H7 (cell line): ENCODE results near the gene WDR11. TPM values are rescaled to one million over a fixed set of nuclear protein-coding genes. Genes with fewer than 3 reads are reported as not detected.

Experiments used
- DNase-seq: peaks from one replicate; pipeline ENCODE4 v3.0.0; 2012
- H3K27me3 ChIP-seq: 2 replicates; pipeline ENCODE4 v1.6.0; 2011; ENCODE audit warnings: mild to moderate bottlenecking, low read length; ENCODE audit not compliant: control insufficient read depth, insufficient read depth
- H3K36me3 ChIP-seq: replicated peaks from 2 replicates; pipeline ENCODE4 v1.5.1; 2011; ENCODE audit warnings: low read length; ENCODE audit not compliant: control insufficient read depth, insufficient read depth
- H3K4me3 ChIP-seq: 2 replicates; pipeline ENCODE4 v1.5.1; 2011; ENCODE audit warnings: low read depth, mild to moderate bottlenecking, control low read depth, low read length, moderate library complexity; ENCODE audit not compliant: insufficient read depth
- total RNA-seq: library from RNA; depleted of rRNA; stranded (reverse); fragments of >200 nt; shearing (Covaris generic); gene quantifications from 2 replicates; pipeline ENCODE4 v1.2.3, GENCODE V29; 2014

The WDR11 gene
- total RNA-seq, 1 experiment from 2014 or later, result 49.5 TPM

GRCh38 chr10:120828763-120829319, 22.3 kb upstream of the WDR11 start:
- DNase-seq, result no peak
- no peaks in the 10 kb centered on the region for H3K36me3 ChIP-seq
- H3K27me3 ChIP-seq, result no peaks in the 10 kb centered on the region
- no peak overlapping the region for H3K4me3 ChIP-seq

DNA sequence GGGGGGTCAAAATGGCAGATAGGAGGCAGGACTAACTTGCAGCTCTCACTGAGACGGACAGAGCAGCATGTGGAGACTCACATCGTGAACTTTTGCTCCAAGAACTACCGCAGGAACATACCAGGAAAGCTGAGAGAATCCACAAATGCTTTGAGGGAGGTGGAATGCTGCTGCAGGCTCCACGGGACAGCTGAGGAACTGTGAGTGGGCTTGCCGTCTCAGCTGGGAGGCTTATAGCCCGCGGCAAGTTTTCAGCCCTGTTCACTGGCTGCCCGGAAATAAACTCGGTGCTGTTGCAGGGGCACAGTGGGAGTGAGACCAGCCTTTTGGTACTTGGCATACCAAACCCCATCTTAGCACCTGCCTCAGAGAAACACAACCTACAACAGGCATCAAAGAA, 19.1 kb upstream of the WDR11 start:
- Histone ChIP-seq H3K4me3 (no peak overlapping the region), H3K36me3 (no peaks in the 10 kb centered on the region), H3K27me3 (no peaks in the 10 kb centered on the region)
- DNase-seq, result no peak

DNA sequence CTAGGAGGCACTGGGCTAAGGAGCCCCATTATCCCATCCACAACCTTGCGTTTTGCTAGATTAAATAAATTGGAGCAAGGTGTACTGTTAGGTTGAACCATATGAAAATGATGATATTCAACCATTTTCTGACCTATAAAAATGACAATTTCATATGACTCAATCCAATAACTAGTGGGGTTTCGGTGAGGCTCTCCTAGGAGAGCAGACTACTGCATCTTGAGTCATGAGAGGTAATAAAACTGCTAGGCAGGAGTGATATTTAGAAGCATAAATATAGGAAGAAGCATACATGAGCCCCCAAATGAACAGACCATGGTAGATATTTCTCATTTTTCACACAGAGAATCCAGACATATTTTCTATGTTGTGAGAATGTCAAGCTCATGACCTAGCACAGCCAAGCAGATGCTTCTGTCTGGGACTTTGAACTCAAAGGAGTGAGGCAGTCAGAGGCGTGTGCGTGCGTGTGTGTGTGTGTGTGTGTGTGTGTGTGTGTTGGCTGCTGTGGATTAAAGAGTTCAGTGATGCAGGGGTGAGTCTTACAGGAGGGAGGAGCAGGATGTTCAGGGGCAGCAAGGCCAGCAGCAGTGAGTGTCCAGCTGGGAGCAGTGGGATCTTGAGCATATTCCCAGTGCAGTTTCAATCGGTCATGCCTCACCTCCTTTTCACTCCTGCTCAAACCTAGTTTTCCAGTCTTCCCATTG, 17.8 kb upstream of the WDR11 start:
- no peak overlapping the region for H3K4me3 ChIP-seq
- H3K27me3 ChIP-seq, result no peaks in the 10 kb centered on the region
- no peak for DNase-seq
- H3K36me3 ChIP-seq, result no peaks in the 10 kb centered on the region

DNA sequence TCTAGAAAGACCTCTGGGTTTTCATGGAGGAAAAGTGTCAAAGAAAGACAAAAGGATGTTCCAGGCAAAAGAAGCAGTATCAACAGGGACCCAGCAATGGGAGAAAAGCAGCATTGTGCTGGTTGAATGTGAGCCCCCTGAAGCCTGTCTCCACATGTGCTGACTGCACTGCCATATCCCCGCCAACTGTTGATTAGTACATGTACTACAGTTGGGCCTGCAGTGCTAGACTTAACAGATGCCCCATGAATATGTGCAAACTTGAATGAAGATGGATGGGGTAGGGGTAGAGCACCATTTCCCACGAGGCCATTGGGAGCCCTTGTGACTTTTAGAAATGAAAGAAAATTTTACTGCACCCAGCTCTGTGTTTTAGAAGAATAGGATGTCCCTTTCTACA, 15.6 kb upstream of the WDR11 start:
- Histone ChIP-seq H3K36me3 (no peaks in the 10 kb centered on the region), H3K4me3 (no peak overlapping the region), H3K27me3 (no peaks in the 10 kb centered on the region)
- DNase-seq, result no peak

DNA sequence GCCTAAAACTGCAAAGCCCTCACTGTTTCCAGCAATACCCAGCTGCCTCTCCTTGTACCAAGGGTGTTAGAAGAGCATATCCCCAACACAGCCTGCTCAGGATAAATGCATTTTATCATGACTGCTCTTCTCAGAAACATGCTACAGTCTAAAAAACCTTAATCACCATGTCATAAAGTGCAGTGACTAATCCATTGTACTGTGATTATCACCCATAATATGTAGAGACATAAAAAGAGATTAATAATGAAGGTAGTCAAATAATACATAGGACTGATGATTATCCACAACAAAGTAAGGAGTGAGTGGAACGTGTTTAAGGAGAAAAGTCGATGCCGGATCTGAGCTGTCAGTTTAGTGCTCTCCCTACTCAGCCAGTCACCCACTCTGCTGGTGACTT, 12.2 kb upstream of the WDR11 start:
- Histone ChIP-seq H3K36me3 (no peaks in the 10 kb centered on the region), H3K27me3 (no peaks in the 10 kb centered on the region), H3K4me3 (no peak overlapping the region)
- no peak for DNase-seq

GRCh38 chr10:120841522-120842189, 9.5 kb upstream of the WDR11 start:
- no peak overlapping the region for H3K4me3 ChIP-seq
- no peaks in the 10 kb centered on the region for H3K27me3 ChIP-seq
- no peak for DNase-seq
- no peaks in the 10 kb centered on the region for H3K36me3 ChIP-seq

- Histone ChIP-seq H3K4me3 (no peak overlapping the region), H3K36me3 (peaks cover 3% of the 10 kb centered on the region), H3K27me3 (no peaks in the 10 kb centered on the region)
- DNase-seq, result no peak
Measured at GRCh38 chr10:120854388-120854787, 3.2 kb downstream of the WDR11 start.

- peaks cover 6% of the 10 kb centered on the region for H3K36me3 ChIP-seq
- no peak overlapping the region for H3K4me3 ChIP-seq
- no peak for DNase-seq
- H3K27me3 ChIP-seq, result no peaks in the 10 kb centered on the region
Measured at GRCh38 chr10:120861178-120861855, 10.2 kb downstream of the WDR11 start.

- Histone ChIP-seq H3K4me3 (no peak overlapping the region), H3K36me3 (peaks cover 2% of the 10 kb centered on the region), H3K27me3 (no peaks in the 10 kb centered on the region)
- no peak for DNase-seq
Measured at GRCh38 chr10:120873741-120874140, 22.6 kb downstream of the WDR11 start.

GRCh38 chr10:120883071-120883470, 31.9 kb downstream of the WDR11 start:
- no peak overlapping the region for H3K4me3 ChIP-seq
- no peak for DNase-seq
- H3K36me3 ChIP-seq, result peaks cover 3% of the 10 kb centered on the region
- H3K27me3 ChIP-seq, result no peaks in the 10 kb centered on the region

GRCh38 chr10:120887482-120887881, 36.3 kb downstream of the WDR11 start:
- H3K36me3 ChIP-seq, result peaks cover 8% of the 10 kb centered on the region
- H3K27me3 ChIP-seq, result no peaks in the 10 kb centered on the region
- DNase-seq, result no peak
- no peak overlapping the region for H3K4me3 ChIP-seq

DNA sequence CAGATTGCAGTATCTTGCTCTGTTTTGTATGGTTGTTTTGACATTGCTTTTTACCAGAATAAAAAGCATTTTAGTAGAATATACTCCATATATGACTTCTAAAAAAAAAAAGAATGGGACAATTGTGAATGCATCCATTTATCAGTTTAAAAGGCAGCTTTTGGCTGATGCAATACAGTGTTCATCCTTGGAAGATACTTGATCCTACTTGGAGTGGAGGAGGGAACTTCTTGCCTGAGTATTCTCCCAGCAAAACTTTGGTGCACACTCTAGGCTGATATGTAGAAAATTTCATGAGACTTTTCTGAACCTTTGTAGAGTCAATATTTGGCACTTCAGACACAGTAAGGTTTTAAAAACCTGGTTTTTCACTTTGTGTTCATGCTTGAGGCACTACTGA, 40.2 kb downstream of the WDR11 start:
- Histone ChIP-seq H3K36me3 (peaks cover 8% of the 10 kb centered on the region), H3K27me3 (no peaks in the 10 kb centered on the region), H3K4me3 (no peak overlapping the region)
- no peak for DNase-seq

GRCh38 chr10:120894556-120894955, 43.4 kb downstream of the WDR11 start:
- no peak for DNase-seq
- peaks cover 6% of the 10 kb centered on the region for H3K36me3 ChIP-seq
- no peaks in the 10 kb centered on the region for H3K27me3 ChIP-seq
- no peak overlapping the region for H3K4me3 ChIP-seq

GRCh38 chr10:120897343-120897742, 46.2 kb downstream of the WDR11 start:
- no peaks in the 10 kb centered on the region for H3K27me3 ChIP-seq
- no peaks in the 10 kb centered on the region; the same call in none of the 2 replicates for H3K36me3 ChIP-seq
- H3K4me3 ChIP-seq, result no peak overlapping the region
- DNase-seq, result no peak

- DNase-seq, result no peak
- Histone ChIP-seq H3K36me3 (peaks cover 34% of the 10 kb centered on the region), H3K27me3 (no peaks in the 10 kb centered on the region), H3K4me3 (no peak overlapping the region)
Measured at GRCh38 chr10:120905268-120905667, 54.1 kb downstream of the WDR11 start.
